HG03064 (cell line): Measurements from ENCODE around the gene USP17L19.
"Not testable (repeated sequence)": the region's sequence is repeated elsewhere in the genome, so short reads cannot be mapped to it uniquely, and the experiment has no call there.

Source experiments
- ATAC-seq: cut with Tn5 transposase; IDR thresholded peaks from one replicate; pipeline ENCODE4 v1.9.1; 2021; ENCODE audit warnings: low read depth; ENCODE audit not compliant: unreplicated experiment

USP17L19 gene

GRCh38 chr4:9253078-9253477 lies at the start of gene USP17L19:
USP17L19 (plus strand) TSS chr4:9253378; CDS start chr4:9253378, 0 bp downstream.
- ATAC-seq = not testable (repeated sequence)

- ATAC-seq = not testable (repeated sequence)
These were observed 42.8 kb upstream of the USP17L19 start, which contains the start of gene USP17L10 for GRCh38 chr4:9210357-9210756. USP17L10 (plus strand) TSS chr4:9210657; CDS start chr4:9210657, 0 bp downstream.

- not testable (repeated sequence) for ATAC-seq
These were observed 38.5 kb upstream of the USP17L19 start for GRCh38 chr4:9214701-9215100.

- not testable (repeated sequence) for ATAC-seq
These were observed 38.1 kb upstream of the USP17L19 start, which contains the start of gene USP17L11 for GRCh38 chr4:9215105-9215504. USP17L11 (plus strand) TSS chr4:9215405; CDS start chr4:9215405, 0 bp downstream.

- ATAC-seq = not testable (repeated sequence)
These were observed 33.3 kb upstream of the USP17L19 start, which contains the start of gene USP17L12 for GRCh38 chr4:9219852-9220251. USP17L12 (plus strand) TSS chr4:9220152; CDS start chr4:9220152, 0 bp downstream.

- ATAC-seq = not testable (repeated sequence)
These were observed 28.6 kb upstream of the USP17L19 start, which contains the start of gene USP17L13 for GRCh38 chr4:9224596-9224995. USP17L13 (plus strand) TSS chr4:9224896; CDS start chr4:9224896, 0 bp downstream.

- ATAC-seq = not testable (repeated sequence)
These were observed 22.9 kb upstream of the USP17L19 start for GRCh38 chr4:9230249-9230648.

- ATAC-seq = not testable (repeated sequence)
These were observed 19.1 kb upstream of the USP17L19 start, which contains the start of gene USP17L15 for GRCh38 chr4:9234085-9234484. USP17L15 (plus strand) TSS chr4:9234385; CDS start chr4:9234385, 0 bp downstream.

- ATAC-seq = not testable (repeated sequence)
These were observed 14.7 kb upstream of the USP17L19 start for GRCh38 chr4:9238461-9238860.

- ATAC-seq = not testable (repeated sequence)
These were observed 9.6 kb upstream of the USP17L19 start, which contains the start of gene USP17L17 for GRCh38 chr4:9243579-9243978. USP17L17 (plus strand) TSS chr4:9243879; CDS start chr4:9243879, 0 bp downstream.

GRCh38 chr4:9247953-9248680 lies 5.1 kb upstream of the USP17L19 start, which contains the start of gene USP17L18:
USP17L18 (plus strand) TSS chr4:9248630; CDS start chr4:9248630, 0 bp downstream.
- not testable (repeated sequence) for ATAC-seq

- not testable (repeated sequence) for ATAC-seq
These were observed 4.6 kb downstream of the USP17L19 start, which contains the start of gene USP17L20 for GRCh38 chr4:9257824-9258223. USP17L20 (plus strand) TSS chr4:9258124; CDS start chr4:9258124, 0 bp downstream.

GRCh38 chr4:9262572-9262971 lies 9.4 kb downstream of the USP17L19 start, which contains the start of gene USP17L21:
USP17L21 (plus strand) TSS chr4:9262872; CDS start chr4:9262872, 0 bp downstream.
- ATAC-seq = not testable (repeated sequence)

GRCh38 chr4:9267319-9267718 lies 14.1 kb downstream of the USP17L19 start, which contains the start of gene USP17L22:
USP17L22 (plus strand) TSS chr4:9267619; CDS start chr4:9267619, 0 bp downstream.
- ATAC-seq = not testable (repeated sequence)

- not testable (repeated sequence) for ATAC-seq
These were observed 18.5 kb downstream of the USP17L19 start for GRCh38 chr4:9271719-9272118.
